Inferior parietal cortex (tissue), 1 donor: ENCODE data around the gene WNT16.
"Not testable (repeated sequence)": the region's sequence is repeated elsewhere in the genome, so short reads cannot be mapped to it uniquely, and the experiment has no call there.

Experiments
- DNase-seq: peaks from one replicate; pipeline ENCODE4 v3.0.0-alpha.2; 2016; ENCODE audit errors: extremely low spot score

The WNT16 gene

DNA sequence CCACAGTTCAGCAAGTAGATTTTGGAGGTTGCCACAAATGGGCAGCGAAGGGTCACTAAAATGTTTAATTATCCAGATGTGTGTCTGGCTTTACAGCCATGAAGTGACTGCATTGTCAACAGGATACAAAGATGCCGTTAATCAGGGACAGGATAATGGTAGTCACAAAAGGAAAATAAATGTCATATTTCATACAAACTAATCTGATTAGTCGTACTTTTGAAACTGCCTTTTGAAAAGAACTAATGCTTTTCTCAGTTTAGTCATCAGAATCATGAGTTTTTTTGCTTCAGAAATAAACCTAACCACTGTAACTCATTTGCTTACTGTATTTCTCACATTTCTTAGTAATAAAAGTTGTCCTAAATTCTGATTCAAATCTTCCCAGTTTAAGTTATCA is 22.2 kb upstream of the WNT16 start:
- no peak for DNase-seq

DNA sequence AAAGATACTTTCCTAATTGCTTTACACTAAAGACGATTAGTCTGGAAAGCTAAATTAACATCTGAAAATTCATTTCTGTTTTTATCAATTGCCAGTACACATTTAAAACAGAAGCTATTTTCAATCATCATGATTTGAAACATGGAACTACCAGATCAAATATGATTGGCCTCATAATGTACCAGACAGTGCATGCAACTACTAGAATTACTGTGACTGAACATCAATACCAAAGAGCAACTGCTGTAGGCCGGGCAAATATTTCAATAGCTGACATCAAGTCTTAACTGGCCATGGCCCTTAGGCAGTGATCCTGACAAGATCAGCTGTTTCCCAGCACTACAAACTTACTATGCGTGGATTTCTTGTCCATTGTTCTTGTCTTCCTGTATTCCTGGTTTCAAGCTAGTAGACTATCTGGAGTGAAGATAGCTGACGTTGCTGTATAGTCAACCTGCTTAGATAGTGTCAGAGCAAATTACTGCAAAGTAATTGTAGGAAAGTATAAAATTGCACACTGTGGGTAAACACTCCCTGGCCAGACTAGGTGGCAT is 21.7 kb upstream of the WNT16 start:
- no peak for DNase-seq

DNA sequence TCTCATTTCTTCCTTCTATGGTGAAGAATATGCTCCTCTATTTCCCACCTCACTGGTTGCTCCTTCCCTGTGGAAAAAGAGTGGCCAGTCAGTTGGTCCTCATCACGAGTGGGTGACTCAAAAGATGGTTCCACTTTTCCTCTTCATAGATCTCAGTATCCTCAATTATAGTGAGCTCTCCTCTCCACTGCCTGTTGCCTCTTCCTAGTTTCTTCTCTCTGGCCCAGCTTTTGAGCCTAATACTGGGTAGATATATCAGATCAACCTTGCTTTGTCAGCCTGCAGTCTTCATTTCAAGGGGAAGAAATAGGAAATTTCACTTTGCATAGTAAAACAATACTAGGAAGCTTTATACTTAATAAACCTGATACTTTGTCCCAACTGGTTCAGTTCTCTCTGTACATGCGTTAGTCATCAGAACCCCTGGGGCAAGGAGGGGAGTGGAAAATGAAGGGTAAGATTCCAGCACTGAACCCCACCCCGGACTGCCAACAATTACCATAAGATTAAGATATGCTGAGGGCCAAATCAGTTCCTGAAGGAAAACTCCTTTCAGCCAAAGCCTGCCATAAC is 15.5 kb upstream of the WNT16 start:
- no peak for DNase-seq

DNA sequence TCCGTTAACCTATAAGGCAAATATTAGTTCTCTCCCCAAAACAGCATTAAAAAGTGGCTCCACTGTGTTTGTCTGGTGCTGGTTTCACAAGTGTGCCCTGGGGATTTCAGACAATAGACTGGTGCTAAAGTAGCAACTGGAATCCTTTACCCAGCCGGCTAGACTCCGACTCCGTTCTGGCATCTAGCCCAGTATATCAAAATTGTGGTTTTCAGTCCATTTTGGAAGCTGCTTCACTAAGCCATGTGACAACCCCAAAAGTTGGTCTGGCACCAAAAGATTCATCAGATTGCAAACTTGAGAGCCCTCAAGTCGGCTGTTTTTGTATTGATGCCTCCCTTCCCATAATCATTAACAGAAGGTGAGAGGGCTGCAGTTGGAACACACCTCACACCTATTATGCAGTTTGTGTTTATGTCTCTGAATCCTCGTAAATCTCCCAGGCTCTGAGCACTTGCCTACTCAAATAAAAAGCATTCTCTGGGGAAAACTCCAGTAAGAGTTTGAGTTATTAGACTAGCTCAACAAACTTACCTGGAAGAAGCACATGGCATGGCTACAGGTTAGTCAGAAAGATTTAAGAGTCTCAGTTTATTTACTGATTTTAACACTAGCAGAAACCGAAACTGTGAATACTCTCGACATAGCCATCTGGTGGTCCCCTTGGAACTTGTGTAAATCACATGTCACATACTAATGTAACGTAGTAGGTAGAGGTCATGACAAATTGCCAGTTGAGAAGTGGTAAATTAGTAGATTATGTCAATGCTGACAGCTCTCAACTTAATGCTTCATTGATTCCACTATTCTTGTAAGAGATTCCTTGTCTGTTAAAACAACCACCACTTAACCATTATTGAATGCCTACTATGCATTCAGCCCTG is 14.8 kb upstream of the WNT16 start:
- DNase-seq = no peak

DNA sequence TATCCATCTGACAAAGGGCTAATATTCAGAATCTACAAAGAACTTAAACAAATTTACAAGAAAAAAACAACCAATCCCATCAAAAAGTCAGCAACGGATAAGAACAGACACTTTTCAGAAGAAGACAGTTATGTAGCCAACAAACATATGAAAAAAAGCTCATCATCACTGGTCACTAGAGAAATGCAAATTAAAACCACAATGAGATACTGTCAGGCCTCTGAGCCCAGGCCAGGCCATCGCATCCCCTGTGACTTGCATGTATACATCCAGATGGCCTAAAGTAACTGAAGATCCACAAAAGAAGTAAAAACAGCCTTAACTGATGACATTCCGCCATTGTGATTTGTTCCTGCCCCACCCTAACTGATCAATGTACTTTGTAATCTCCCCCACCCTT is 13.6 kb upstream of the WNT16 start:
- DNase-seq = not testable (repeated sequence)

DNA sequence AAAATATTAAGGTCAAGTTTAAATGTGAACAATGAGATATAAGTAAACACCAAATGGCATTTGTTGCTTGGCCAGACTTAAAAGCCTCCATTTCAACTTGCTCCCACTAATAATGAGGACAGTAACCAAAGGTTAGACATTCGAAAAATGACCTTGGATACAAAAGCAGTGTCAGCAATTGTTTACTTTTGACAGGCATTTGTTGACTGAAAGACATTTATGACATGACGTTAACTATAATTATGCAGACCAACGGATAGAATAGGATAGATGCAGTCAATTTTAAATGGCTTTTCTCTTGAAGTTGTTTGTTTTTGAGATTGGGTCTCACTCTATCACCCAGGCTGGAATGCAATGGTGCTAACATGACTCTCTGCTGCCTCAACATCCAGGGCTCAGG is 6.3 kb upstream of the WNT16 start:
- no peak for DNase-seq

DNA sequence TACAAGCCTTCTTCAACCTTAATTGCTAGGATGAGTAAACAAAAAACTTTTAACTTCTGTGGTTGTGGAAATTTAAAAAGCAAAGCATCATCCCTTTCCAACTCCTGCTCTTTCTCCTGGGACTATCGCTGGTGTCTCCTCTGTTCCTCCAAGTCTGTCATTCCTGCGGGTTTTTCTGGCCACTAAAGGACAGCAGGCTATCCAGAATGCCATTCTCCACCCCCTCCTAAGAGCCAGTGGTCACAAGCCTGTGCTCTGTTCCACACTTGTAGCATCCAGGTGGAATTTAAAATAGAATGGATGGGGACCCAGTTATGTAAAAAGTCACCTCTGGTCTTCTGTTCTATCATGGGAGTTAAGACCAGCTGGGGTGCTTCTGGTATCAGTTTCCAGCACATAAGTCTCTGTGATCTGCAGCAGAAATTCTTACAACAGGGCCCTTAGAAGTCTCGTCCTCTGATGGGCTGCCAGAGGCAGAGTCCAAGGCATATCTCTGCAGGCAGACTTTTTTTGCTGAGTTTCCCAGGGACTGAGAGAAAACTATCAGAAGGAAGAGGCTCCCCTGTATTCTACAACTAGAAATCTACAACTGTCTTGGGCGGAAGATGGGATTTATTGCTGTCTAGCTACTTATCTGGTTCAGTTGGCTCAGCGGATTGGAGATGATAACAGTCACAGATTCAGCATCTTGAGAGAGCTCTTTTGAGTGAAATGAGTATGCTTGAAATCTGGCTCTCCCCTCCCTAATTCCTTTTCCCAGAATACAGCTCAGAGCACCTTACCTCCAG is 5.1 kb upstream of the WNT16 start:
- no peak for DNase-seq

DNA sequence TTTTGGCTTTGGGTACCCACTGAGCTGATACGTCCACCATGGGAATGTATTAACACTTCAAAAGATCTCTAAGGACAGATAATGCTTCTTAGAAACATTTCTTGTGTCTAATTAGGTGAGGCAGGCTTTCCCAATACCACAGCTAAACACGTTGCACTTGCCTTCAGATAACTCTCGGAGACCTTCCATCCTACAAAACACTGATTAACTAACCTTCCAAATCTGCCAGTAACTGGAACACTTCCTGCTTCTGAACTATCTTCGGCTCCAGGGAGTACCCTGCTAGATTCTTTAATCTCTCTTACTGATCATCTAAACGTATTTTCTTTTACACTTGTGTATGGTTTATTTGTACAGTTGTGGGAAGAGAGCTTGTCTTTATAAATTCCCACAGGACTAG is 1.1 kb upstream of the WNT16 start:
- no peak for DNase-seq

DNA sequence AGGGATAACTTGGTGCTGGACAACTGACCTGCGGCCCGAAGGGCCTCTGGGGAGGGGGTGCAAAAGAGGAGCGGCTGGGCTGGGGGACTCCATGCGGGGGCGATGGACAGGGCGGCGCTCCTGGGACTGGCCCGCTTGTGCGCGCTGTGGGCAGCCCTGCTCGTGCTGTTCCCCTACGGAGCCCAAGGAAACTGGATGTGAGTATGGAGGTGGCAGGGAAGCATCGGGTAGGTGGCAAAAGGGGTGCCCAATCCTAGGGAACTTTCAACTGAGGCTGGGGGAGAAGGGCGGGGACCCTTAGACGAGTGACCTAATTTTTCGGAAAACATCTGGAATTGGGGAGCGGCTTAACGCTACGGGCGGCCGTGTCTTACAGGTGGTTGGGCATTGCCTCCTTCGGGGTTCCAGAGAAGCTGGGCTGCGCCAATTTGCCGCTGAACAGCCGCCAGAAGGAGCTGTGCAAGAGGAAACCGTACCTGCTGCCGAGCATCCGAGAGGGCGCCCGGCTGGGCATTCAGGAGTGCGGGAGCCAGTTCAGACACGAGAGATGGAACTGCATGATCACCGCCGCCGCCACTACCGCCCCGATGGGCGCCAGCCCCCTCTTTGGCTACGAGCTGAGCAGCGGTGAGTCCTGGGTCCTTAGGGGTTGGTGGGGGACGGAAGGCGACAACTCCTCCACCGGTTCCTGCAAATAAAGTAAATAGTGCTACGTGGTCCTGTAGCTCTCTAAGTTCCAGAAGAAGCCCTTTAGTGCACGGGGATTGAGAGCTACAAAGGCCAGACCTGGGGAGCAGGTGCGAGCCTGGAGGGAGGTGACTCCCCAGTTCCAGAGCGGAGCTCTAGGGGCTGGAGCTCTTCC is 622 bp downstream of the WNT16 start:
- DNase-seq = no peak

DNA sequence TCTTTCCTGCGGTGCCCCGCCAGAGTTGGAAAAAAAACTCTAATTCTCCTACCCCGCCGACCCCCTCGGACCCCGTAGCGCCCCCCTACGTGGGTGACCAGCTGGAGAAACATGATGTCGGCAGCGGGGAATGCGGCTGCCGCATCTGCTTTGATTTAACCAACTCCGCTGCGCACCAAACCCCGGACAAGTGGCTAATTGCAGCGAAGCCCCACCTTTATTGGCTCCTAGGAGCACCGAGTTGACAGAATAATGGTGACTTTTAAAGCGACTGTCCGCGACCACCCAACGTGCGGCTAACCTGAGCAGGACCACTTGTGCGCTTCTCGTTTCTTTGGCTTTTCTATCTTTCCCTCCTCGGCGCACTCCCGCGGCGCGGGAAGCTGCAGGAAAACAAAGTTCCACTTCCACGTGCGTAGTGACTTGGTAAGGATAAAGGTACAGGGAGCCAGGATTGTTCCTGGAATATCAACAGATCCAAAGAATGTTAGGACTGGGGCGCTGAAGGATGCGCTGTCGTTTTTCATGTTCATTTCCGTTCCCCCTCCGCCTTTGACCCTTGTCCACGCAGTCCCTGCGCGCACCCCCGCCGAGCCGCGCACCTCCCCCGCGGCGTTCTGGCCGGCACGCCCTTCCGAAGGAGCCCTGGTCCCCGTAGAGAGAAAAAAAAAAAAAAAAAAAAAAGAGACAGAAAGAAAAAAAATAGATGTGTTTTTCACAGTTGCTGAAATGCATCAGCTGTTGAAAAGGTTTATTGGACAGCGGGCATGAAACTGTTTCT is 1.4 kb downstream of the WNT16 start:
- no peak for DNase-seq

DNA sequence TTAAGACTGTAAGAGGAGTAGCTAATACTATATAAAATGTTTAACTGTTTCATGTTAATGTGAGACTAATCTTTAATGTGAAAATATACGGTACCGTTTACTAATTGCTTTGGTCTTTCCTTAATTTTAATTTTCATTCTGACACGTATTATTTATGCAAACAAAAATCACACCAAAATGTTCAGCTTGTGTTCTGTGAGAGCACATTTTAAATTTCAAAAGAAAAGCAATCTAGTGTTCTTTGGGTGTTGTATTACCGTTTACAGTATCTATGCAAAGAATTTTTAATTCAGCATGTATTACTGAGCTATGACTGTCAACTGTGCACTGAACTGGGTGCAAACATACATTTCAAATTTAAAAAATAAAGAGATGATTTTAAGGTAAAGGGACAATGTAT is 2.2 kb downstream of the WNT16 start:
- no peak for DNase-seq

DNA sequence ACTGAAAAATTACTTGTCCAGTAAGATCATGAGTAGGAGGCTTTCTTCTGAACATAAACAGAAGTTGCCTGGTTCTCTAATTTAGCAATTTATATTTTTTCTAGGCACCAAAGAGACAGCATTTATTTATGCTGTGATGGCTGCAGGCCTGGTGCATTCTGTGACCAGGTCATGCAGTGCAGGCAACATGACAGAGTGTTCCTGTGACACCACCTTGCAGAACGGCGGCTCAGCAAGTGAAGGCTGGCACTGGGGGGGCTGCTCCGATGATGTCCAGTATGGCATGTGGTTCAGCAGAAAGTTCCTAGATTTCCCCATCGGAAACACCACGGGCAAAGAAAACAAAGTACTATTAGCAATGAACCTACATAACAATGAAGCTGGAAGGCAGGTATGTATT is 2.8 kb downstream of the WNT16 start:
- DNase-seq = no peak

DNA sequence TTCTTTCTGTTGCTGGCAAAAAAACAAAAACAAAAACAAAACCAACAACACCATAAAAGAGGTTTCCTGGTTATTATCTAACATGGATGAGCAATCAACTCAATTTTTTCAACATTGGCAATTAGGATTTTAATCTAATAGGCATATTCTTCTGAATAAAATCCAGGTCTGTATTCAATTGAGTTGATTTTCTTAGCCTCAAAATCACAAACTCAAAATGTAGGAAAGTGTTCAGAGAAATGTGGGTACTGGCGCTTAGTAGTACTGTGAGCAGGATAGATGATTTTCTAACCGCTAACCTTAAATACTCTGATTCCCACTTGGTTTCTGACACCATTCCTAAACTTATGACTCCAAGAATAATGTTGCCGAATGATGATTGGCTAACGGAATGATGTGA is 5.6 kb downstream of the WNT16 start:
- no peak for DNase-seq

DNA sequence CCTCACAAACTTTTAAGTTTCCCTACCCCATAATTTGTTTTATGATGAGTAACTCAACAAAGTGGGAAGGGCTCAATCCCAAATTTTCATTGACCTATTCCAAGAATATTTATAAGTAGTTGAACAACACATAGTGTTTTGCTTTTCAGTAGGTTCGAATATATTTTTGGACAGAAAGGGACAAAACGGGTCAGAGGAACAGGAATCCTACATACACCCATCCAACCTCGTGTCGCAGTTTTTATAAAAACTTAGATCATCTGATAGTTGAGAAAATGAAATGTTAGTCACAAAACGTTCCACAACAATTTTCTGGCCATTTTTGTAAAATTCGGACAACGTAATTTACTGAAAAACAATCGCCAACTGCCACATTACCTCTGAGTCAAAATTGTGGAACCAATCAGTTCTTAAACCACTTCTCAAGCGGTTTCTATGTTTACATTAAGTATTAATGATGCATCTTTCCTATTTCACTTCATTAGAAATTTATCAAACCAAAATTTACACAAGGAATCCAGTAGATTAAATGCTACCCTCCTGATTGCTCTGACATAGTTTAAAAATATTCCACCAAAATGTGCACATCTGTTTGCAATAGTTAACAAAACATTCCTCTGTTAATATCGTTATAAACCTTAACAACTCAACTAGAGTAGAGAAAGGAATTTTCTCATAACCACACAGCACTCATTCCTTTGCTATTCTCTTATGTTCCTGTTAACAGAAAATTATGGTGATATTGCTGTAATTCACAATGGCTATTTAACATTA is 6.3 kb downstream of the WNT16 start:
- no peak for DNase-seq

DNA sequence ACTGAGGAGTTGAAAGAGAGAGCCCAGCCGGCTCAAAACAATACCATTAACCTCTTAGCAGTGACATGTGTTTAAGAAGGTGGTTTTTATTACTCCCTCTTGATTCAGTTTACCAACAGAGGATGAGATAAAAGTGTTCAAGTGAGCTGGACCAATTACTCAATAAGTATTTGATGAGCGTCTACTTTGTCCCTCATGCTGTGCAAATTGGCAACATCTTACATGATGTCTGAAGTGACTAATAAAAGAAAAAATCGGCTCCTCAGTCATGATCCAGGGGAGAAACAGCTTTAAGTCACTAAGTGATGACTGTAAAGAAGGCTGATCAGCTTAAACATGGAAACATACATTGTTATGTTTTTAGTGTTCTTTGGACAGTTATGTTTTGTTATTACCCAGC is 7.8 kb downstream of the WNT16 start:
- no peak for DNase-seq

DNA sequence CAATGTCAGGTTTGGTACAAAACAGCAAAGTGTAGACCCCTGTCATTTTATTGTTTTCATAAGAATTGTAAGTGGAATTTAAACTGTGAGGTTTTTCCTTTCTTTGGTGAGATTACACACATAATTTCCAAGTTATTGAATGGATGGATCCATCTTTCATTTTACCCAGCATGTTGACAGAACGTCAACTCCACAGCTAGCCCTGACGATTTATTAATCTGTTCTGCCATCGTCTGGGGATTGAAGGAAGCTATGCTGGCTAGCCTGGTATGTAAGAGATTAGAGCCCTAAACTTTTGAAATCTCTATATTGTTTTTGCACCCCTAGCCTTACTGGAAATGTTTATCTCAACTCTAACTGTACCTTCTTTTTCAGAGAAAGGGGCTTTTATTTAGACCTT is 8.6 kb downstream of the WNT16 start:
- DNase-seq = no peak

DNA sequence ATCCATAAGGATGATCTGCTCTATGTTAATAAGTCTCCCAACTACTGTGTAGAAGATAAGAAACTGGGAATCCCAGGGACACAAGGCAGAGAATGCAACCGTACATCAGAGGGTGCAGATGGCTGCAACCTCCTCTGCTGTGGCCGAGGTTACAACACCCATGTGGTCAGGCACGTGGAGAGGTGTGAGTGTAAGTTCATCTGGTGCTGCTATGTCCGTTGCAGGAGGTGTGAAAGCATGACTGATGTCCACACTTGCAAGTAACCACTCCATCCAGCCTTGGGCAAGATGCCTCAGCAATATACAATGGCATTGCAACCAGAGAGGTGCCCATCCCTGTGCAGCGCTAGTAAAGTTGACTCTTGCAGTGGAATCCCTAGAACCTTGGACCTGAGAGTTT is 10.3 kb downstream of the WNT16 start:
- no peak for DNase-seq

DNA sequence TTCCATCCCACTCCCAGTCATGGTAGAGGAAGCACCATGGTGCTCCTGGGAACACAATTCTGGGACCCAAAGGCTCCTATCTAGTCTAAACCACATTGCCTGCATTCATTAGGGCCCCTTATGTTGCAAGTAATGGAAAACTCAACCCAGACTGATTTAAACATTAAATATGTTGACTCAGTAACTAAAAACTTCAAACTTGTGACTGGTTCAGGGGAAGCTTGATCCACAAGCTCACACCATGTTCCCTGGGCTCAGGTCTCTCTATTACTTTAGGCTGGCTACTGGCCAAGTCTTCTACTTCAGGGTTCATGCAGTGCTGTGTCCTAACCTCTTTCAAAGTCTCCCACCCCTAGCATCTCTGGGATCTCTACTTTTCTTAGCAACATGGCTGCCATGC is 13.1 kb downstream of the WNT16 start:
- DNase-seq = no peak

DNA sequence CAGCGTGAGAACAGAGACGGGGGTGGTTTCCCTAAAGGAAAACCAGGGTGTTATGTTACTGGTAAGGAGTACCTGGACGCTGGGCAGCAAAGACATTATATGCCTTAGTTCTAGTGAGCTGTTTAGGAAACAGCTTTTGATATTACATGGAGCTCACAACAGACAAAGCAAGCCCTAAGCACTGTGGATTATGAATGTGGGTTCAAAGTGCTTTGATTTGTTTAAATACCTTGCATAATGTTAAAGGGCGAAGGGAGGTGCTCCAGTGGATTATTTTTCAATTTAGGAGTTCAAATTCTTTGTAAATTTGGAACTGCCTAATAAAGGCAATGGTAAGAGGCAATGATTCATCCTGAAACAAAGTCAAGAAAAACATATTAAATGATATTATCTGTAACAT is 13.8 kb downstream of the WNT16 start:
- no peak for DNase-seq

DNA sequence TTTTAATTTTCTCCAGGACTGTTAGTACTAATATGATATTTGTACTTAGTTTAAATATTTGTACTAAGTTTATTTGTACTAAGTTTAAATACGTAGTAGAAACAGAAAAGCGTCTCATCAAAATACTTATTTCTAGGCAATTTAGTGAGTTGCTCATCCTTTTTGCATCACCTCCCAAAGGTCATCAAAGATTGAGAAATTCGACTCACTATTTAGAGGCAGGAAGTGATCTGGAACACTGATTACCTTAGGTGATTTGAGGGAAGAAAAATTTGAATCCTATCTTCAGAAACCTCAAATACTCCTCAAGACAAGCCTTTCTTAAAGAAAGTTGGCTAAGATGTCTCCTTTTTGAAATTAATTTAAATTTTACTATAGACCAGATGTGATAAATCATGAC is 14.5 kb downstream of the WNT16 start:
- DNase-seq = no peak
